ENCODE data around the gene RNASEL.

The RNASEL gene

GRCh38 chr1:182631954-182632353 is 42.9 kb upstream of the RNASEL start:
- no peak for TF ChIP-seq CTCF (IDR thresholded peaks at IDR 0.05; ENCODE audit: insufficient read depth, missing control alignments)
- no peak for DNase-seq (ENCODE audit: insufficient read length, low spot score)
- FAIRE-seq = no peak

- FAIRE-seq = no peak
- DNase-seq (ENCODE audit: insufficient read length, low spot score) = no peak
- TF ChIP-seq CTCF (IDR thresholded peaks at IDR 0.05; ENCODE audit: insufficient read depth, missing control alignments) = no peak
Observed at GRCh38 chr1:182631053-182631677, 42.1 kb upstream of the RNASEL start.

GRCh38 chr1:182630586-182630985 is 41.5 kb upstream of the RNASEL start:
- no peak for FAIRE-seq

DNA sequence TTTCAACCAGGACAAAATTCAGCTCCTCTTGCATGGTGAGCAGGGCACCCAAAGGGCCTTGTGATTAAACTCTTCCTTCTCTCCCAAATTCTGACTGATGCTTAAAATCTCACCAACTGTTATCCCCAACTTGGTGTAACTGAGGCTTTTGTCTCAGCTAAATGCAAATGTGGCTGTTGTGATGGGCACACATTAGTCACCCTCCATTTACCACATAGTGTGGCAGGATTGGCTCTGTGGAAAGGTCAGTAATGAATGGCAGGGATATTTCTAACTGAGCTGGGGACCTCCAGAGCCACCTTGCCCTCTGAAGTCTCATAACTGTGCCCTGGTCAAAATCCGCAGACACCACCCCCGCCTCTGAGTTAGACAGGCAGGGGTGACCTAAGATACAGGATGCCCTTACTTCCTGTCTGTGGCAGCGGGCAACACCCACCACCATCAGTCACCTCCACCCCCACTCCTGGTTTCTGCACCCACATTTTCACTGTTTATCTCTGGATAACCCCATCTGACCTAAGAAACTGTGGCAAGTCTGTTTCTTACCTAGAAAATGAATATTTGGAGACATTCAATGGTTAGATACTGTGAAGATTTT is 40.5 kb upstream of the RNASEL start:
- TF ChIP-seq CTCF (IDR thresholded peaks at IDR 0.05; ENCODE audit: insufficient read depth, missing control alignments) = no peak
- no peak for FAIRE-seq
- DNase-seq (ENCODE audit: insufficient read length, low spot score) = no peak

More at GRCh38 chr1:182630586-182630985, 41.5 kb upstream of the RNASEL start:
- DNase-seq (ENCODE audit: insufficient read length, low spot score) = no peak
- TF ChIP-seq CTCF (IDR thresholded peaks at IDR 0.05; ENCODE audit: insufficient read depth, missing control alignments) = no peak

DNA sequence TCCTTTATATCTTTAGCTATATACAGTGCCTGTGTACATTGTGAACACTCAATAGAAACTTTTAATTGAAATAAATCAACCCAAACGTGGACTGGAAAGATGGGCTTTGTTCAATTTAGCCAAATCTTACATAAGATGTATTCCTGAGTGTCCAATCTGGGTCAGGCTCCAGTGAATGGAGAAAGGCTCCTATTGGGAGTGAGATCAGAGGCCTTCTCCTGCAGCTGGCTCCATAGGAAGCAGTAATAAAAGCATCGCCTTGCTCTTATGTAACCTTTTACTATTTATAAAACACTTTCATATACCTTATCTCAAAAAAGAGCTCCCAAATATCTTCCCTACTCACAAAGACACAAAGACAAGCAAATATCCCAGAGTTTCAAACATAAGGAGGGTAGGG is 40.0 kb upstream of the RNASEL start:
- TF ChIP-seq CTCF (IDR thresholded peaks at IDR 0.05; ENCODE audit: insufficient read depth, missing control alignments) = no peak
- DNase-seq (ENCODE audit: insufficient read length, low spot score) = no peak
- FAIRE-seq = no peak

- FAIRE-seq = no peak
- TF ChIP-seq CTCF (IDR thresholded peaks at IDR 0.05; ENCODE audit: insufficient read depth, missing control alignments) = no peak
- DNase-seq (ENCODE audit: insufficient read length, low spot score) = no peak
Observed at GRCh38 chr1:182628657-182629056, 39.6 kb upstream of the RNASEL start.

- DNase-seq (ENCODE audit: insufficient read length, low spot score) (no peak), FAIRE-seq (no peak)
- TF ChIP-seq CTCF (IDR thresholded peaks at IDR 0.05; ENCODE audit: insufficient read depth, missing control alignments) = no peak
Observed at GRCh38 chr1:182627622-182628021, 38.6 kb upstream of the RNASEL start.
